SJCRH30 (cell line): ENCODE measurements around the gene OR10P1. TPM values are rescaled to one million over a fixed set of nuclear protein-coding genes. Genes with fewer than 3 reads are reported as not detected.
A peak's percentile ranks its signal among the peaks of the same experiment; 100 is the strongest.
"Not testable (repeated sequence)": the region's sequence is repeated elsewhere in the genome, so short reads cannot be mapped to it uniquely, and the experiment has no call there.

ENCODE experiments used
- DNase-seq, 2 experiments: peaks; one replicate each; pipeline ENCODE4 v3.0.0-alpha.2; 2015 to 2020
- H3K27ac ChIP-seq: fragments of 250-450 bp; sonication (Bioruptor Pico); 2 replicates; pipeline ENCODE4 v1.5.1; 2020; ENCODE audit warnings: mild to moderate bottlenecking, moderate library complexity
- H3K27me3 ChIP-seq: fragments of 250-450 bp; sonication (Bioruptor Pico); 2 replicates; pipeline ENCODE4 v1.5.1; 2020; ENCODE audit warnings: mild to moderate bottlenecking, moderate library complexity
- H3K36me3 ChIP-seq: fragments of 250-450 bp; sonication (Bioruptor Pico); 2 replicates; pipeline ENCODE4 v1.5.1; 2020; ENCODE audit warnings: mild to moderate bottlenecking, moderate library complexity
- H3K4me1 ChIP-seq: fragments of 250-450 bp; sonication (Bioruptor Pico); 2 replicates; pipeline ENCODE4 v1.5.1; 2020; ENCODE audit warnings: mild to moderate bottlenecking, moderate library complexity
- H3K4me3 ChIP-seq: fragments of 250-450 bp; sonication (Bioruptor Pico); 2 replicates; pipeline ENCODE4 v1.5.1; 2020; ENCODE audit warnings: mild to moderate bottlenecking, moderate library complexity
- H3K9me3 ChIP-seq: fragments of 250-450 bp; sonication (Bioruptor Pico); replicated peaks from 2 replicates; pipeline ENCODE4 v1.5.1; 2020; ENCODE audit warnings: mild to moderate bottlenecking, moderate library complexity
- total RNA-seq: library from RNA; depleted of rRNA; stranded (reverse); fragments of >200 nt; shearing (Covaris generic); gene quantifications from 2 replicates; pipeline ENCODE4 v1.2.3, GENCODE V29; 2014; rRNA removed

The OR10P1 gene
- total RNA-seq: not detected in 2 replicates

- no peaks in the 10 kb centered on the region for H3K27me3 ChIP-seq
- no peak for DNase-seq
These were observed at the start of gene OR10P1 for GRCh38 chr12:55636853-55637252. Gene OR10P1, plus strand, starts transcription at chr12:55636892. Its CDS starts 0 bp downstream, at chr12:55636892.

GRCh38 chr12:55590152-55590551 is 46.5 kb upstream of the OR10P1 start:
- not testable (repeated sequence) for DNase-seq, H3K4me1 ChIP-seq, H3K4me3 ChIP-seq, H3K36me3 ChIP-seq, H3K9me3 ChIP-seq, H3K27ac ChIP-seq, H3K27me3 ChIP-seq

More at GRCh38 chr12:55636853-55637252, at the start of gene OR10P1:
- H3K27ac ChIP-seq: no peak within 1 kb of the TSS
- H3K4me1 ChIP-seq: no peaks in the 10 kb centered on the region
- no peaks in the 10 kb centered on the region for H3K9me3 ChIP-seq
- no peaks in the 10 kb centered on the region for H3K36me3 ChIP-seq
- H3K4me3 ChIP-seq: no peak within 1 kb of the TSS

GRCh38 chr12:55607821-55608594 is 28.7 kb upstream of the OR10P1 start:
- Histone ChIP-seq H3K36me3 (no peaks in the 10 kb centered on the region), H3K9me3 (no peaks in the 10 kb centered on the region), H3K27ac (no peak overlapping the region), H3K4me3 (no peak overlapping the region), H3K4me1 (no peaks in the 10 kb centered on the region), H3K27me3 (no peaks in the 10 kb centered on the region)
- no peak for DNase-seq

- no peaks in the 10 kb centered on the region for H3K36me3 ChIP-seq
- H3K4me3 ChIP-seq: no peak overlapping the region
- H3K27ac ChIP-seq: no peak overlapping the region
These were observed 26.1 kb upstream of the OR10P1 start for GRCh38 chr12:55610598-55610997.

GRCh38 chr12:55612646-55613045 is 24.0 kb upstream of the OR10P1 start:
- Histone ChIP-seq H3K4me1 (no peaks in the 10 kb centered on the region), H3K27me3 (no peaks in the 10 kb centered on the region), H3K36me3 (no peaks in the 10 kb centered on the region), H3K27ac (no peak overlapping the region), H3K4me3 (no peak overlapping the region), H3K9me3 (no peaks in the 10 kb centered on the region)
- DNase-seq: no peak

More at GRCh38 chr12:55610598-55610997, 26.1 kb upstream of the OR10P1 start:
- no peaks in the 10 kb centered on the region for H3K4me1 ChIP-seq
- DNase-seq: no peak
- H3K27me3 ChIP-seq: no peaks in the 10 kb centered on the region
- H3K9me3 ChIP-seq: no peaks in the 10 kb centered on the region

GRCh38 chr12:55614764-55615163 is 21.9 kb upstream of the OR10P1 start:
- Histone ChIP-seq H3K27ac (no peak overlapping the region), H3K36me3 (no peaks in the 10 kb centered on the region), H3K4me1 (no peaks in the 10 kb centered on the region), H3K27me3 (no peaks in the 10 kb centered on the region), H3K4me3 (no peak overlapping the region), H3K9me3 (no peaks in the 10 kb centered on the region)
- DNase-seq: no peak

GRCh38 chr12:55619354-55620138 is 17.1 kb upstream of the OR10P1 start:
- H3K4me3 ChIP-seq: no peak overlapping the region
- H3K4me1 ChIP-seq: no peaks in the 10 kb centered on the region
- peak; percentile 64 to 94 for DNase-seq

DNA sequence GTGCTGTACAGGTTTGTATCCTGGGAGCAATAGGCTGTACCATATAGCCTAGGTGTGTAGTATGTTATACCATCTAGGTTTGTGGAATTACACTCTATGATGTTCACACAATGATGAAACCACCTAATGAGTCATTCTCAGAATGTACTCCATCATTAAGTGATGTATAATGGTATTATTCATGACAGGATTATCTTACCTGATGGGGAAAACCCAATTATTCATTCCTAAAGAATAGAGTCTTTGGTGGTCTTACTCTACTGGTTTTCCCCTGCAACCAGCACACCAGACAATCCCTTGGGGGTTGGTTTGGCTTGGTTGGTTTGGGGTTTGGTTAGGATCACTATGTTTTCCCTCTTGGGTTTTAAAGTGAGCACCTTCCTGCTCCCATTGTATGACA is 12.6 kb upstream of the OR10P1 start:
- H3K9me3 ChIP-seq: no peaks in the 10 kb centered on the region
- H3K4me1 ChIP-seq: no peaks in the 10 kb centered on the region
- no peaks in the 10 kb centered on the region for H3K36me3 ChIP-seq
- no peak overlapping the region for H3K4me3 ChIP-seq
- no peak overlapping the region for H3K27ac ChIP-seq
- H3K27me3 ChIP-seq: no peaks in the 10 kb centered on the region
- no peak for DNase-seq

More at GRCh38 chr12:55619354-55620138, 17.1 kb upstream of the OR10P1 start:
- Histone ChIP-seq H3K9me3 (no peaks in the 10 kb centered on the region), H3K27ac (no peak overlapping the region), H3K36me3 (no peaks in the 10 kb centered on the region), H3K27me3 (no peaks in the 10 kb centered on the region)

GRCh38 chr12:55626154-55626553 is 10.5 kb upstream of the OR10P1 start:
- Histone ChIP-seq H3K27me3 (no peaks in the 10 kb centered on the region), H3K27ac (no peak overlapping the region), H3K4me1 (no peaks in the 10 kb centered on the region), H3K9me3 (no peaks in the 10 kb centered on the region), H3K4me3 (no peak overlapping the region), H3K36me3 (no peaks in the 10 kb centered on the region)
- no peak for DNase-seq

- H3K36me3 ChIP-seq: no peaks in the 10 kb centered on the region
- no peaks in the 10 kb centered on the region for H3K4me1 ChIP-seq
- no peak overlapping the region for H3K4me3 ChIP-seq
- no peaks in the 10 kb centered on the region for H3K27me3 ChIP-seq
- no peaks in the 10 kb centered on the region for H3K9me3 ChIP-seq
- no peak overlapping the region for H3K27ac ChIP-seq
- no peak for DNase-seq
These were observed 7.4 kb upstream of the OR10P1 start for GRCh38 chr12:55629058-55629841.

GRCh38 chr12:55631056-55631455 is 5.6 kb upstream of the OR10P1 start:
- Histone ChIP-seq H3K27me3 (no peaks in the 10 kb centered on the region), H3K4me3 (no peak overlapping the region)
- DNase-seq: no peak

DNA sequence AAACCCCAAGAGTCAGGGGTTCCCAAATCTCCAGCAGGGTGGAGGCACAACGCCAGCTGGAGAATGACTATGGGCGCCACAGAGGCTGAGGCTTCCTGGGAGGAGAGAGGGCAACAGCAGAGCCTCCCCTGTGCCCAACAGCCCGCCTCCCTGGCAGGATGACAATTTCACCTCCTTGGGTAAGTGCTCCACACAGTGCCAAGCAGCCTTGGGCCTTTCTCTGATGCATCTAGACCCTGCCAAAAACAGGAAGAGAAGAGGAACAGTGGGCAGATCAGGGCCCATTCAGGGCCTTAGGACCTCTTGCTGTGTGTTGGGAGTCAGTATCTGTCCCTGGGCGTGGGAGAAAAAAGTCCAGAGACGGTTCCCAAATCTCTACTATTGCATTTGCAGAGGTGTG is 5.0 kb upstream of the OR10P1 start:
- Histone ChIP-seq H3K4me1 (no peaks in the 10 kb centered on the region), H3K27ac (no peak overlapping the region), H3K27me3 (no peaks in the 10 kb centered on the region), H3K9me3 (no peaks in the 10 kb centered on the region), H3K4me3 (no peak overlapping the region), H3K36me3 (no peaks in the 10 kb centered on the region)
- no peak for DNase-seq

More at GRCh38 chr12:55631056-55631455, 5.6 kb upstream of the OR10P1 start:
- no peaks in the 10 kb centered on the region for H3K4me1 ChIP-seq
- no peaks in the 10 kb centered on the region for H3K9me3 ChIP-seq
- no peaks in the 10 kb centered on the region for H3K36me3 ChIP-seq
- no peak overlapping the region for H3K27ac ChIP-seq

- Histone ChIP-seq H3K4me3 (no peak overlapping the region), H3K36me3 (no peaks in the 10 kb centered on the region), H3K27me3 (no peaks in the 10 kb centered on the region)
These were observed 3.5 kb upstream of the OR10P1 start for GRCh38 chr12:55633151-55633550.

DNA sequence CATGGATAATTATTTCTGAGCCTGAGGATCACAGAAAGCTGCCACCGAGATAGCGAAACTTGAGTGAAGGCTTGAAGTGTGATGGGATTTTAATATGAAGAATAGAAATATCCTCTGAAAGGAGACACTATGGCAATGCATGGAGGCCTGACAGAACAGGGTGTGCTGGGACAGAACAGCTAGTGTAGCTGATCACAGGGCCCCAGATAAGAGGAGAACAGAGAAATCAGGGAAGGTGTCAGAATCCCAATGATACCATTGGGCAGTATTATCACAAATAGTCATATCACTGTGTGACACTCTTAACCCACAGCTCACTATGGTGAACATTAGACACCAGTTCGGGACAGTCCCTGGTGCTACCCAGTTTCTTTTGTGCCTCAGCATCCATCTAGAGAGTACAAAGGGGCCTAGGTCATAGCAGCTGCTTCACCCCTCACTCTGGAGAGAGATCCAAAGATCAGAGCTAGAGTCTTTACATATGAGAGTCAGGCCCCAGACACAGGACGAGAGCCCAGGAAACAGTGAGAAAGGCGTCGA is 506 bp upstream of the OR10P1 start:
- Histone ChIP-seq H3K27me3 (no peaks in the 10 kb centered on the region), H3K4me1 (no peaks in the 10 kb centered on the region), H3K4me3 (no peak overlapping the region), H3K36me3 (no peaks in the 10 kb centered on the region), H3K27ac (no peak overlapping the region), H3K9me3 (no peaks in the 10 kb centered on the region)
- no peak for DNase-seq

More at GRCh38 chr12:55633151-55633550, 3.5 kb upstream of the OR10P1 start:
- no peak for DNase-seq
- Histone ChIP-seq H3K4me1 (no peaks in the 10 kb centered on the region), H3K27ac (no peak overlapping the region), H3K9me3 (no peaks in the 10 kb centered on the region)
